ENCODE measurements around the gene PADI1. TPM values are rescaled to one million over a fixed set of nuclear protein-coding genes. Genes with fewer than 3 reads are reported as not detected.

The PADI1 gene
- total RNA-seq, 1 donor from 2014 or later = not detected

GRCh38 chr1:17212009-17212408 lies 7.1 kb downstream of the PADI1 start:
- ATAC-seq = no peak
- no peak for DNase-seq (ENCODE audit: missing footprints)

DNA sequence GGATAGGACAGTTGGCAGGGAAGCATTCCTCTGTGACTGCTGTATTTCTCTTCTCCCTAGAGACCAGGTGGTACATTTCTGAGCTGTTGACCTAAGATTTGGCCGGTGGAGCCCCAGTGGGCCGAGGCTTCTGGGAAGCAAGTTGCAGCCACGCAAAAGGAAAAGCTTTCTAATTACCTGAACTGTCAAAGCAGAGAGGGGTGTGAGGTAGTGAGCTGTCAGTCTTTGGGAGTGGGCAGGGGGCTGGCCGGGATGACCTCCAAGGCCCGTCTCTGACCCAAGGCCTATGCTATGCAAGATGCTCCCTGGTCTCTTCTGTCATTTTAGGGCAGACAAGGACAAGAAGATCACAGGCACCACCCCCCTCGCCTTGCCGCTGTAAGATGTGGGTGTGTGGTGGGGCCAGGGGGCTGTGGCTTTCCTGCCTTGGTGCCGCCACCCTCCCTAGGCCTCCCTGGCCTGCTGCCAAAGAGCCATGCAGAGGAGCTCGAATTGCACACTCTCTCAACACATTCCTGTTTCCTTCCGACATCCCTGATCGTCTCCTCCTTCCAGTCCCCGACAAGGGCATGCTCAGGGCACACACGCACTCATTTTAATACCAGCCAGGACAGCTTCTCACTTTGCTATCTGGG lies 7.7 kb downstream of the PADI1 start:
- no peak for ATAC-seq
- intact Hi-C loops (cut with DNase I) = no loop called here
- DNase-seq (ENCODE audit: missing footprints) = peak; percentile 44

More at GRCh38 chr1:17212009-17212408, 7.1 kb downstream of the PADI1 start:
- intact Hi-C loops (cut with DNase I) = no loop called here

GRCh38 chr1:17213148-17213781 lies 8.3 kb downstream of the PADI1 start:
- ATAC-seq = no peak
- DNase-seq (ENCODE audit: missing footprints) = no peak
- intact Hi-C loops (cut with DNase I) = no loop called here

GRCh38 chr1:17213782-17214148 lies 8.8 kb downstream of the PADI1 start:
- intact Hi-C loops (cut with DNase I) = no loop called here
- no peak for DNase-seq (ENCODE audit: missing footprints)
- ATAC-seq = no peak

DNA sequence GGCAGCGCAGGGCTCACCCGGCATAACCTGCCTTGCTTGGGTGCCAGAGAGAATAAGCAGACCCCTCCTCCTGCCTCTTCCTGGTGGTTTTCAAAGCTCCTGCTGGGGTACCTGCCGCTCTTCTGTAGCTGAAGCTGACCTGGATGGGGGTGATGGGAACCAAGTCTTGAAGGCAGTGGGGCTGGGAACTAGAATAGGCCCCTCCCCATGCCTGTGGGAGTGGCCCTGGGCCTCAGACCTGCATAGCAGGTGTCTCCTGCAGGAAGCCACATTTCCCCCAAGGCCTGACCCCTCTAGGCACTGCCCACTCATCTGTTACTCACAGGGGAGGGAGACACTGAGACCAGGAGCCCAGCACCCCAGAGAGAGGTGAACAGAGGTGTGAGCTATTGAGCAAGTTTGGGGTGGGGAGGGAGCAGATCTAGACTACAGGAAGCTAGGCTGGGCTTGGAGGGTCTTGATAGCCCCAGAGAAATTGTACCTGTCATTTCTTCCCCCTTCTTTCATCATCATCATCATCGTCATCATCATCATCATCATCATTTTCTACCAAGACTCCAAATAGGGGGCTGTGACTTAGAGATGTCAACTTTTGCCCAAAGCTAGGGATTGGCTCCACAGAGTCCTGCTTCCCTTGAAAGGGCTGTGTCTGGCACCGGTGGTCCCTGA lies 10.1 kb downstream of the PADI1 start:
- intact Hi-C loops (cut with DNase I) = no loop called here
- ATAC-seq (no peak), DNase-seq (ENCODE audit: missing footprints) (no peak)

GRCh38 chr1:17215545-17215890 lies 10.6 kb downstream of the PADI1 start:
- no peak for ATAC-seq
- DNase-seq (ENCODE audit: missing footprints) = no peak
- intact Hi-C loops (cut with DNase I) = no loop called here

DNA sequence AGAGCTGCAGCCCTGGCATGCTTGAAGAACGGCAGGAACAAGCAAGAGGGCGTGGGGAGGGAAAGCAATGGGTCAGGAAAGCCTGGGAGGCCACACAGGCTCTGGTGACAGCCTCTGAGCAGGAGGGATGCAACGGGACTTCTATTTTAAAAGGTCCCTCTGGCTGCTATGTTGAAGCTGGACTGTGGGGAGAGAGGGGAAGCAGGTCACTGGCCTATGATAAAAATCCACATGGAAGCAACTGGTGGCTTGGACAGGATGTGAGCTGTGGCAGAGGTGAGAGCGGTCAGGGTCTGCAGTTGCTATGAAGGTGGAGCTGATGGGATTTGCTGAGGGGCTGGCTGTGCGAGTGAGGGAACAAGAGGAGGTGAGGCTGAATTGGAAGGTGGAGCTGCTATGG lies 11.2 kb downstream of the PADI1 start:
- DNase-seq (ENCODE audit: missing footprints) (peak; percentile 33), ATAC-seq (no peak)
- intact Hi-C loops (cut with DNase I) = no loop called here

GRCh38 chr1:17217607-17218006 lies 12.7 kb downstream of the PADI1 start:
- intact Hi-C loops (cut with DNase I) = no loop called here
- no peak for ATAC-seq
- DNase-seq (ENCODE audit: missing footprints) = no peak

- ATAC-seq (no peak), DNase-seq (ENCODE audit: missing footprints) (no peak)
- intact Hi-C loops (cut with DNase I) = no loop called here
Observed at GRCh38 chr1:17218939-17219338, 14.0 kb downstream of the PADI1 start.

DNA sequence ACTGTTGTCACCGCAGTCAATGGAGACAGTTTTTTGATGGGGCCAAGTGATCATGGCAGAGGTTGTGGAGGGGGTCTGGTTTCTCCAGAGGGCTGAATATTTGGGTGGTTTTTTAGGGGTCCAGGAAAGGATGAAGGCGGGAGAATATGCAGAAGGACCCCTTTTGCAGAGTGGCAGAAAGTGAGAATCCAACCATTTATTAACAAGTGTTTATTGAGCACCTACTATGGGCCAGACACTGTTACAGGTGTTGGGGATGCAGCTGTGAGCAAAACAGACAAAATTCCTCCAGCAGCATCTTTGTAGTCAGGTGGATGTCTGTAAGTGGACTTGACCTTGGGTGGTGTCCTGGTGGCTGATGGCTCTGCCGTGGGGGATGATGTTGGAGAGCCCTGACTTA lies 15.4 kb downstream of the PADI1 start:
- DNase-seq (ENCODE audit: missing footprints) (no peak), ATAC-seq (no peak)
- intact Hi-C loops (cut with DNase I) = no loop called here

DNA sequence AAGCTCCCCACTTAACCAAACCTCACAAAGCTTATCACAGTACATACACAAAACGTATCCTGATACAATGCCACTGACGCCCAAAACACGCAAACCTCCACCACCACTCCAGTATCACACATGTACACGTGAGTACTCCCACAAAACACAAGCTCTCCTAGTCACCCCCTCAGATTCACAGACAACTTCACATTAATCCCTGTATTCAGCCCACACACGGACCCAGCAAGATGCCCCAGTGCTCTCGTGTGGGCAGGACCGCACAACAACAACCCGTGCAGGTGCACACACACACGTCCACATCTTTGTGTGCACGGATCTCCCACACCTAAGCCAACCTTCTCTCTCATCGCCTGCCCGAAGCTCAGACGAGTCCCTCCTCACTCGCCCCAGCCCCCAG lies 17.6 kb downstream of the PADI1 start:
- ATAC-seq (no peak), DNase-seq (ENCODE audit: missing footprints) (no peak)
- intact Hi-C loops (cut with DNase I) = no loop called here

- ATAC-seq (no peak), DNase-seq (ENCODE audit: missing footprints) (no peak)
- intact Hi-C loops (cut with DNase I) = no loop called here
Observed at GRCh38 chr1:17224434-17224833, 19.5 kb downstream of the PADI1 start.

DNA sequence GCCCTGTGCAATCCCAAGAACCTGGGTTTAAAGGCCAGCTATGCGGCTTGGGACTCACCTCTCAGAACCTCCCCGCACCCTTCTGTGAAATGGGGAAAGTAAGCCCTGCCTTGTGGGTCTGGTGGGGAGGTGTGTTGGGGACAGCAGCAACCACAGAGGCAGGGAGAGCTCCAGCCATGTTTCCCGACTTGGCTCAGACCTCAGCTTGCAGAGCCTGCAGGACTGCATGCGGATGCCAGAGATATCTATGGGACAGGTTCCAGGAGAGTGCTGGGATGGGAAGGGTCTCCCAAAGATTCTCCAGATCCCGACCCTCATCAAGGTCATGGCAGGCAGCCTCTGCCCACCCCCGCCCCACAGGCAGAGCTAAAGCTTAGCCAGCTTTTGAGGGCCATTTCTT lies 20.2 kb downstream of the PADI1 start:
- intact Hi-C loops (cut with DNase I) = no loop called here
- ATAC-seq (no peak), DNase-seq (ENCODE audit: missing footprints) (peak; percentile 18)

DNA sequence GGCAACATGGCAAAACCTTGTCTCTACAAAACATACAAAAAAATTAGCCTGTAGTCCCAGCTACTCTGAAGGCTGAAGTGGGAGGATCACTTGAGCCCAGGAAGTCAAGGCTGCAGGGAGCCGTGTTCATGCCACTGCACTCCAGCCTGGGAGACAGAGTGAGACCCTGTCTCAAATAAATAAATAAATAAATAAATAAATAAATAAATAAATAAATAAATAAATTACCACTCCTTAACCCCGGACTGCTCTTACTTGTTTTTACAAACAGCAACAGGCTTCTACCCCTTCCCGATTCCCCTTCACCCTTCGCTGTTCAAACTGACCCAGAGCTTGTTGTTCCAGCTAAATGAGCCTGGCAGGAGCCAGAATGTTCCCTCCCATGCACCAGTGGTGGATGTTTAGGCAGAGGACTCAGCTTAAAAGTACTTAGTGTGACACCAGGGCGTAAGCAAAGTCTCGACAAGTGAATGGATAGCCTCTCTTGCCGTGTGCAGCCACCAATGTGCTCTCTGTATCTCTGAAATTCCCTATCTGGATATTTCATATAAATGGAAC lies 22.5 kb downstream of the PADI1 start:
- intact Hi-C loops (cut with DNase I) = no loop called here
- ATAC-seq (no peak), DNase-seq (ENCODE audit: missing footprints) (no peak)

GRCh38 chr1:17228619-17229018 lies 23.7 kb downstream of the PADI1 start:
- intact Hi-C loops (cut with DNase I) = no loop called here
- peak; percentile 14 for DNase-seq (ENCODE audit: missing footprints)
- ATAC-seq = no peak

DNA sequence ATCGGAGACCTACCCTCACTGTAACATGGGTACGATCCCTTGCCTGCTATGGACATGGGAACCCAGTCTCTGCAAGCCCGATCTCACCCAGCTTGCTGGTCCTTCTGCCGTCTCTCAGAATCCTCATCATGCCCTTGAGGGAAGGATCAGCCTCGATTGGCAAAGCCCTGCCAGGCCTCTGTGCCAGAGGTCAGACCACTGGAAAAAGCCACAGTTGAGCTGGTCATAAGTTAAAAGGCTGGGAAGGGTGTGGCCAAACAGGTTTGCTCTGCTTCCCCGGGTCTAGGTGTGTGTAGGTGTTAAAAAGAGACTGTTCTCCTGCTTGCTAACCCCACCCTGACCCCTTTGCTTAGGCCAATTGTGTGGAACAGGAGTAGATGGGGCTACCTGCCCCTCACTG lies 24.5 kb downstream of the PADI1 start:
- DNase-seq (ENCODE audit: missing footprints) (peak; percentile 17), ATAC-seq (no peak)
- intact Hi-C loops (cut with DNase I) = no loop called here

- peak; percentile 52 for DNase-seq (ENCODE audit: missing footprints)
- no peak for ATAC-seq
- intact Hi-C loops (cut with DNase I) = no loop called here
Observed at GRCh38 chr1:17230106-17230505, 25.2 kb downstream of the PADI1 start.

- intact Hi-C loops (cut with DNase I) = no loop called here
- DNase-seq (ENCODE audit: missing footprints) (no peak), ATAC-seq (no peak)
Observed at GRCh38 chr1:17230671-17231310, 25.9 kb downstream of the PADI1 start.

DNA sequence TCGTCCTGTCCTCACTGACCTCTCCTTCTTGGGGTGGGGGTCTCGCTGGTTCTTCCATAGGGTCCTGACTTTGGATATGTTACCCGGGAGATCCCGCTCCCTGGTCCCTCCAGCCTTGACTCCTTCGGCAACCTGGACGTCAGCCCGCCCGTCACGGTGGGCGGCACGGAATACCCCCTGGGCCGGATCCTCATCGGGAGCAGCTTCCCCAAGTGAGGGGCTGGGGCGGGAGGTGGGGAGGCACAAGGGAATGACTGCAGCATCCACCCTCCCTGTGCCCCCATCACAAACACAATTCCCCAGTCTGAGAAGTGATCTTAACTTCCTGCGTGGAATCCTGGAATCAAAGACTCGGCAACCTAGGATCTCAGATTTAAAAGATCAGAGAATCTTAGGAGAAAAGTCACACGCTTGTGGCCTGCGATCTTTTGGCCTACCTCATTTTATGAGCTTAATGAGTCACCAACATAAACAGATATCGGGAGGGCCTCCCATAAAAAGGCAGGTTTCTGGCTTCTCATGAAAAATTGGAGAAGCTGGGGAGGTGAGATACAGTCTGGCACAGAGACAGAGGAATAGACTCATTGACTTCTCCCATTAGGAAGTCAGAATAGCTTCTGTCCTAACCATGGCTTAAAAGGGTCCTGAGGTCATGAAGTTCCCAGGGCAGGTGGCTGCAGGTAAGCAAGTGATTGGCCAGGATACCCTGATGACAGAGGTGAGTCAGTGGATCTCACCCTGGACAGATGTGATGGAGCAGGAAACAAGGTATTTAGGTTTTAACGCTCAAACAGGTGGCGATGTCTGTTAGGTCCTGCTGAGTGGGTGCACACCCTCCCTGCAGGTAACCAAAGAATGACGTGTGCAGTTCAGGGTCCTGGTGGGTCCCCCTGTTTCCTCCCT lies 28.1 kb downstream of the PADI1 start:
- no peak for ATAC-seq
- intact Hi-C loops (cut with DNase I) = no loop called here
- DNase-seq (ENCODE audit: missing footprints) = no peak

All from Right ventricle myocardium inferior (tissue), 1 donor.